HFFc6 (cell line): ENCODE results near the gene SOX3. TPM values are rescaled to one million over a fixed set of nuclear protein-coding genes. Genes with fewer than 3 reads are reported as not detected.

Experiments
- DNase-seq: peaks from one replicate; pipeline ENCODE4 v3.0.0-alpha.2; 2018
- H3K27ac Mint-ChIP-seq: 2 replicates; pipeline ENCODE4 v1.8.0; 2020; ENCODE audit warnings: mild to moderate bottlenecking, mixed read lengths
- H3K27me3 Mint-ChIP-seq: 2 replicates; pipeline ENCODE4 v1.8.0; 2021; ENCODE audit warnings: mild to moderate bottlenecking, moderate library complexity, mixed read lengths; ENCODE audit not compliant: insufficient read depth
- H3K36me3 Mint-ChIP-seq: 2 replicates; pipeline ENCODE4 v1.8.0; 2021; ENCODE audit warnings: low read depth, mixed read lengths
- H3K4me1 Mint-ChIP-seq: 2 replicates; pipeline ENCODE4 v1.8.0; 2020; ENCODE audit warnings: low read depth, mixed read lengths
- H3K4me3 Mint-ChIP-seq: 2 replicates; pipeline ENCODE4 v1.8.0; 2020; ENCODE audit warnings: mild to moderate bottlenecking, moderate library complexity, mixed read lengths
- H3K9me3 Mint-ChIP-seq: 2 replicates; pipeline ENCODE4 v1.8.0; 2020; ENCODE audit warnings: mild to moderate bottlenecking, mixed read lengths
- CTCF ChIP-seq: fragments of 200-600 bp; sonication (generic); IDR thresholded peaks from 2 replicates; pipeline ENCODE4 v1.5.0; 2021; ENCODE audit warnings: antibody characterized with exemption, mild to moderate bottlenecking
- long read RNA-seq: library from polyadenylated mRNA; unstranded; transcript quantifications from one replicate; pipeline ENCODE4 v2.0.0, GENCODE V29; 2019
- total RNA-seq, 6 experiments: library from RNA; stranded (reverse); fragmentation: NEBNext Ultra II Directional; extraction: Animal tissue kit (Norgen Biotek cat#: 25700); gene quantifications; 2 replicates in 1 of 6; 3 replicates in 5 of 6; pipeline ENCODE4 v1.2.3, GENCODE V29; 2021

Gene SOX3
- not detected for total RNA-seq
- long read RNA-seq, result 0 reads

GRCh38 chrX:140504371-140505324 is at the start of gene SOX3:
TSS of gene SOX3 (minus strand) at chrX:140505069. CDS start at chrX:140505060, 9 bp downstream.
- TF ChIP-seq CTCF, result no peak
- no peaks in the 10 kb centered on the region for H3K4me1 Mint-ChIP-seq
- no peak within 1 kb of the TSS for H3K27ac Mint-ChIP-seq

GRCh38 chrX:140548985-140549384 is 44.1 kb upstream of the SOX3 start:
- no peaks in the 10 kb centered on the region for H3K36me3 Mint-ChIP-seq
- DNase-seq, result no peak
- no peaks in the 10 kb centered on the region for H3K4me1 Mint-ChIP-seq
- 0 out of 2 replicates have a peak, but pooled peaks cover 5% of the 10 kb centered on the region for H3K9me3 Mint-ChIP-seq
- no peak overlapping the region for H3K4me3 Mint-ChIP-seq
- peaks cover 2% of the 10 kb centered on the region; the same call in 1 of the 2 replicates for H3K27me3 Mint-ChIP-seq
- H3K27ac Mint-ChIP-seq, result no peak overlapping the region
- TF ChIP-seq CTCF, result no peak

More at GRCh38 chrX:140504371-140505324, at the start of gene SOX3:
- H3K9me3 Mint-ChIP-seq, result peaks cover 4% of the 10 kb centered on the region; the same call in 1 of the 2 replicates
- DNase-seq, result no peak
- no peaks in the 10 kb centered on the region for H3K36me3 Mint-ChIP-seq
- no peak within 1 kb of the TSS for H3K4me3 Mint-ChIP-seq
- peaks cover 23% of the 10 kb centered on the region for H3K27me3 Mint-ChIP-seq

- Mint-ChIP-seq H3K27me3 (no peaks in the 10 kb centered on the region), H3K4me3 (no peak overlapping the region), H3K36me3 (no peaks in the 10 kb centered on the region), H3K27ac (no peak overlapping the region), H3K9me3 (no peaks in the 10 kb centered on the region), H3K4me1 (no peaks in the 10 kb centered on the region)
- no peak for DNase-seq
- TF ChIP-seq CTCF, result no peak
Observed at GRCh38 chrX:140526171-140526570, 21.3 kb upstream of the SOX3 start.

GRCh38 chrX:140525448-140525847 is 20.6 kb upstream of the SOX3 start:
- TF ChIP-seq CTCF, result no peak
- no peaks in the 10 kb centered on the region for H3K36me3 Mint-ChIP-seq
- H3K27me3 Mint-ChIP-seq, result no peaks in the 10 kb centered on the region
- H3K27ac Mint-ChIP-seq, result peak overlapping the region; percentile 33; the same call in 1 of the 2 replicates
- H3K9me3 Mint-ChIP-seq, result no peaks in the 10 kb centered on the region
- H3K4me1 Mint-ChIP-seq, result no peaks in the 10 kb centered on the region
- no peak for DNase-seq
- no peak overlapping the region; the same call in 1 of the 2 replicates for H3K4me3 Mint-ChIP-seq

GRCh38 chrX:140524556-140524955 is 19.7 kb upstream of the SOX3 start:
- Mint-ChIP-seq H3K36me3 (no peaks in the 10 kb centered on the region), H3K4me1 (no peaks in the 10 kb centered on the region), H3K27me3 (no peaks in the 10 kb centered on the region), H3K4me3 (no peak overlapping the region), H3K27ac (no peak overlapping the region; the same call in 1 of the 2 replicates), H3K9me3 (no peaks in the 10 kb centered on the region)
- no peak for DNase-seq
- TF ChIP-seq CTCF, result no peak
